ENCODE data around the gene BANF2.

The BANF2 gene

GRCh38 chr20:17688965-17689364 is 10.8 kb upstream of the BANF2 start:
- Histone ChIP-seq H3K36me3 (replicated peaks; ENCODE audit: insufficient read depth, low read length) (no peaks in the 10 kb centered on the region), H3K9me3 (replicated peaks; ENCODE audit: insufficient read depth, low read length) (no peaks in the 10 kb centered on the region), H3K27me3 (replicated peaks; ENCODE audit: insufficient read depth, low read length) (no peaks in the 10 kb centered on the region), H3F3A (ENCODE audit: insufficient read depth, low read length) (no peaks in the 10 kb centered on the region), H3K79me2 (ENCODE audit: low read length) (no peaks in the 10 kb centered on the region), H2AFZ (ENCODE audit: low read length) (no peak overlapping the region), H3K27ac (ENCODE audit: low read length) (no peak overlapping the region), H3K4me2 (ENCODE audit: low read depth, low read length) (no peak overlapping the region), H3K9ac (ENCODE audit: low read length) (no peak overlapping the region), H3K4me3 (ENCODE audit: low read length) (no peak overlapping the region), H4K20me1 (ENCODE audit: insufficient read depth, low read length) (no peaks in the 10 kb centered on the region), H3K4me1 (ENCODE audit: low read length) (no peaks in the 10 kb centered on the region), H3K9me2 (replicated peaks; ENCODE audit: insufficient read depth, low read length) (no peaks in the 10 kb centered on the region)
- DNase-seq: no peak
- no peak for TF ChIP-seq EZH2phosphoT487 (IDR thresholded peaks at IDR 0.05; ENCODE audit: low read length)
- TF ChIP-seq CTCF (IDR thresholded peaks at IDR 0.05; ENCODE audit: low read length): no peak
- TF ChIP-seq EZH2 (optimal IDR thresholded peaks at IDR 0.05; ENCODE audit: low read depth, low read length): no peak

- Histone ChIP-seq H3K4me2 (ENCODE audit: low read depth, low read length) (no peak overlapping the region), H3K79me2 (ENCODE audit: low read length) (no peaks in the 10 kb centered on the region), H3K9me2 (replicated peaks; ENCODE audit: insufficient read depth, low read length) (no peaks in the 10 kb centered on the region), H4K20me1 (ENCODE audit: insufficient read depth, low read length) (no peaks in the 10 kb centered on the region), H3F3A (ENCODE audit: insufficient read depth, low read length) (no peaks in the 10 kb centered on the region), H3K9ac (ENCODE audit: low read length) (no peak overlapping the region), H3K36me3 (replicated peaks; ENCODE audit: insufficient read depth, low read length) (no peaks in the 10 kb centered on the region), H3K9me3 (replicated peaks; ENCODE audit: insufficient read depth, low read length) (no peaks in the 10 kb centered on the region), H3K4me1 (ENCODE audit: low read length) (no peaks in the 10 kb centered on the region), H3K27me3 (replicated peaks; ENCODE audit: insufficient read depth, low read length) (no peaks in the 10 kb centered on the region), H2AFZ (ENCODE audit: low read length) (no peak overlapping the region), H3K4me3 (ENCODE audit: low read length) (no peak overlapping the region), H3K27ac (ENCODE audit: low read length) (no peak overlapping the region)
- DNase-seq: no peak
- TF ChIP-seq EZH2phosphoT487 (IDR thresholded peaks at IDR 0.05; ENCODE audit: low read length) (no peak), CTCF (IDR thresholded peaks at IDR 0.05; ENCODE audit: low read length) (no peak), EZH2 (optimal IDR thresholded peaks at IDR 0.05; ENCODE audit: low read depth, low read length) (no peak)
These were observed 9.6 kb upstream of the BANF2 start for GRCh38 chr20:17690144-17690543.

GRCh38 chr20:17691758-17692157 is 8.0 kb upstream of the BANF2 start:
- H3K9me3 ChIP-seq (replicated peaks; ENCODE audit: insufficient read depth, low read length): no peaks in the 10 kb centered on the region
- no peaks in the 10 kb centered on the region for H4K20me1 ChIP-seq (ENCODE audit: insufficient read depth, low read length)
- DNase-seq: no peak
- H3K27ac ChIP-seq (ENCODE audit: low read length): no peak overlapping the region
- no peak overlapping the region for H3K4me3 ChIP-seq (ENCODE audit: low read length)
- no peak overlapping the region for H3K4me2 ChIP-seq (ENCODE audit: low read depth, low read length)
- no peak overlapping the region for H3K9ac ChIP-seq (ENCODE audit: low read length)
- no peaks in the 10 kb centered on the region for H3K9me2 ChIP-seq (replicated peaks; ENCODE audit: insufficient read depth, low read length)
- no peaks in the 10 kb centered on the region for H3F3A ChIP-seq (ENCODE audit: insufficient read depth, low read length)
- no peaks in the 10 kb centered on the region for H3K4me1 ChIP-seq (ENCODE audit: low read length)
- H3K27me3 ChIP-seq (replicated peaks; ENCODE audit: insufficient read depth, low read length): no peaks in the 10 kb centered on the region
- no peak overlapping the region for H2AFZ ChIP-seq (ENCODE audit: low read length)
- no peaks in the 10 kb centered on the region for H3K79me2 ChIP-seq (ENCODE audit: low read length)
- TF ChIP-seq CTCF (IDR thresholded peaks at IDR 0.05; ENCODE audit: low read length): no peak
- TF ChIP-seq EZH2phosphoT487 (IDR thresholded peaks at IDR 0.05; ENCODE audit: low read length): no peak
- no peak for TF ChIP-seq EZH2 (optimal IDR thresholded peaks at IDR 0.05; ENCODE audit: low read depth, low read length)
- H3K36me3 ChIP-seq (replicated peaks; ENCODE audit: insufficient read depth, low read length): no peaks in the 10 kb centered on the region
